Naive B cell (primary cell): ENCODE results near the gene DNAH7. TPM values are rescaled to one million over a fixed set of nuclear protein-coding genes. Genes with fewer than 3 reads are reported as not detected.
A peak's percentile ranks its signal among the peaks of the same experiment; 100 is the strongest.

Experiments used
- ATAC-seq, 2 donors: fragments of 150-1000 bp; cut with Tn5 transposase; 2 replicates each; pipeline ENCODE4 v1.10.0; 2021; ENCODE audit warnings: low read depth in 2 of 2, mild to moderate bottlenecking in 2 of 2, moderate library complexity in 2 of 2
- DNase-seq: peaks from one replicate; pipeline ENCODE4 v3.0.0; 2022
- H3K27ac Mint-ChIP-seq, 6 donors: one replicate each; pipeline ENCODE4 v1.8.0; 2020 to 2022; ENCODE audit warnings: mild to moderate bottlenecking in 6 of 6, mixed read lengths in 6 of 6, moderate library complexity in 5 of 6, inconsistent platforms in 2 of 6
- H3K27me3 Mint-ChIP-seq, 3 donors: one replicate each; pipeline ENCODE4 v1.8.0; 2021 to 2022; ENCODE audit warnings: mixed read lengths in 3 of 3, mild to moderate bottlenecking in 1 of 3
- H3K36me3 Mint-ChIP-seq, 2 donors: one replicate each; pipeline ENCODE4 v1.8.0; 2020 to 2022; ENCODE audit warnings: mixed read lengths in 2 of 2, inconsistent platforms in 1 of 2, mild to moderate bottlenecking in 1 of 2
- H3K4me1 Mint-ChIP-seq, 3 donors: one replicate each; pipeline ENCODE4 v1.8.0; 2020 to 2022; ENCODE audit warnings: mixed read lengths in 3 of 3, inconsistent platforms in 1 of 3, mild to moderate bottlenecking in 1 of 3, moderate library complexity in 1 of 3
- H3K4me3 Mint-ChIP-seq, 8 donors: one replicate each; pipeline ENCODE4 v1.8.0; 2020 to 2022; ENCODE audit warnings: mild to moderate bottlenecking in 8 of 8, mixed read lengths in 8 of 8, moderate library complexity in 8 of 8, inconsistent platforms in 2 of 8
- H3K9me3 Mint-ChIP-seq, 7 donors: one replicate each; pipeline ENCODE4 v1.8.0; 2020 to 2022; ENCODE audit warnings: mixed read lengths in 7 of 7, mild to moderate bottlenecking in 5 of 7, inconsistent platforms in 2 of 7, moderate library complexity in 1 of 7
- polyA plus RNA-seq, 6 donors: library from polyadenylated mRNA; unstranded; fragments of 300-500 nt; fragmentation: Illumina TruSeq; gene quantifications; one replicate each; pipeline ENCODE4 v1.2.3, GENCODE V29; 2021; ENCODE audit warnings: low read depth in 6 of 6

The DNAH7 gene
- polyA plus RNA-seq, 6 donors from 2014 or later: 0.43 to 0.53 TPM; not detected in 4

DNA sequence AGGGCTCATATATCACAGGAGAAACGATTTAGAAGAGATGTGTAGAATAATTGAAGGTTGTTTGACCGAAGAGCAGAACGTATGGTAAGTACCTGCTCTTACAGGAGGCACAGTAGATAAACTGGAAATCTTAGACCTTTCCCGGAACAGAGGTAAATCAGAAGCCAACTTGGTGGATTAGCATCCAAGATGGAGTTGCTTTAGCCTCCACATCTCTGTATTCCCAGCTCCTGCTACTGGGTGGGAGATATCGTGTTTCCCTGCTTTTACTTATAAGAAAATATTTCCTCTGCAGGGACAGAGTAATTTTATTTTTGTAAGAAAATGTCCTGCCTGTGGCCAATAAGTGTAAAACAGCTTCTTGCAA lies 247.1 kb downstream of the DNAH7 start:
- ATAC-seq (no peak), DNase-seq (no peak)
- Mint-ChIP-seq H3K36me3 (no peaks in the 10 kb centered on the region), H3K4me1 (no peaks in the 10 kb centered on the region), H3K4me3 (no peak overlapping the region), H3K27me3 (no peaks in the 10 kb centered on the region), H3K27ac (no peak overlapping the region), H3K9me3 (no peaks in the 10 kb centered on the region)

DNA sequence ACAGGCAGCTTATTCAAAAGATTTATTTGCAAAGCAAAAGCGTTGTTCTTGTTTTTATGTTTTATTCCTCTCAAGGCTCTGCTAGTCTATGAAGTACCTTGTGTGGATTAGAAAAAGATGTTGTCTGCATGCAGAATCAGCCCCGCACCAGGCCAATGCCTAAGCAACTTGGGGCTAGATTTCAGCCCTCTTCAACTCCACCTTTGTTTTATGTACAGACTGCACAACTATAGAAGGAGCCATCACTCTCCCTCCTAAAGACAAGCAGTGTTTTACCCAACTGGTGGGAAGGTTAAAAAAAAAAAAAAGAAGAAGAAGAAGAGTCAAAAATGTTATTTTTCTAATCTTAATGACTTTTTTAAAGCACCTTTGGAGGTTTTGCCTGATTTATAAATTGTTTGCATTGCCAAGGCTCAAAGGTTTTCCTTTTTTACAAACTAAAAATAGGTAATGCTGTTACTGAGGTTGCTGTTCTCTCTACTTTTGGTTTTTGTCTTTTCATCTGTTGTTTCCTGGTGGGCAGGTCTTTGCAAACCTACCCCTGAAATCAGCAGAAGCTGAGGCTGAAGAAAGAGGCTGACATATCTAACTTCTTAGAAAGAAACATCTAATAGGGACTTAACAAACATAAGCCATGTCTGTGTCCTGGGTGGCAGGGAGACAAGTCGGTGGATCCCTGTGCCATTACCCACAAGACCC lies 247.6 kb downstream of the DNAH7 start:
- Mint-ChIP-seq H3K27ac (no peak overlapping the region), H3K9me3 (no peaks in the 10 kb centered on the region), H3K36me3 (no peaks in the 10 kb centered on the region), H3K4me1 (no peaks in the 10 kb centered on the region), H3K27me3 (no peaks in the 10 kb centered on the region), H3K4me3 (no peak overlapping the region)
- DNase-seq (no peak), ATAC-seq (no peak)

DNA sequence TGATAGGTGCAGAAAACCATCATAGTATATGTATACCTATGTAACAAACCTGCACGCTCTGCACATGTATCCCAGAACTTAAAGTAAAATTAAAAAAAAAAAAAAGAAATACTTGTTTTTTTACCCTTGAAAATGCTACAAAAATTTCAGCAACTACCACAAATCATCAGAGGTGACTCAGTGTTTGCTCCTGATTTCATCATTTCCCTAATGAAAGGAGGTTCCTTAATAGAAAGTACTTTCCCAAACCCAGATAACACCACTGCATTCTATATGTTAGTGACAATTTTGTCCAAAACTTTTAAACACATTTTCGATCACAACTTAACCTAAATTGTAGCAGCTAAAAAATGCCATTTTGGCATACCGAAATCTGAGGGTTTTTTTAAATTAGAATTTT lies 248.3 kb downstream of the DNAH7 start:
- H3K27me3 Mint-ChIP-seq: no peaks in the 10 kb centered on the region
- no peak for ATAC-seq
- no peaks in the 10 kb centered on the region for H3K36me3 Mint-ChIP-seq
- DNase-seq: no peak
- no peak overlapping the region for H3K27ac Mint-ChIP-seq
- H3K9me3 Mint-ChIP-seq: no peaks in the 10 kb centered on the region
- H3K4me3 Mint-ChIP-seq: no peak overlapping the region
- H3K4me1 Mint-ChIP-seq: no peaks in the 10 kb centered on the region

DNA sequence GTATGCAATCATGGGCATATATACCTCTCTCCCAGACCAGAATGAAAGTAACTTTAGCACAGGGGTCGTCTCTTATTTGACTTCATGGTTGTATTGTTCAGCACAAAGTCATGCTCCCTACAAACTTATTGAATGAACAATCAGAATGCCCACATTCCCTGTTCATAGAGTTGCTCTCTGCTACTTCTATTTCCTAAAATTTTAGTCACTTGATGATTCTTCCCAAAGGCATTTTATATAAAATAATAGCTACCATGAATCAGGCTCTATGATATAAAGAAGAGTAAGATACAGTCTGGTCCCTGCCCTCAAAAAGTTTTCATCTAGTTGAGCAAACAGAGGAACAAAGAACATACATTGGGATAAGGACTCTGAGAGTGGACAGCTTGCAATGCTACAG lies 249.4 kb downstream of the DNAH7 start:
- no peak for DNase-seq
- Mint-ChIP-seq H3K4me3 (no peak overlapping the region), H3K9me3 (no peaks in the 10 kb centered on the region), H3K27ac (no peak overlapping the region), H3K4me1 (no peaks in the 10 kb centered on the region), H3K36me3 (no peaks in the 10 kb centered on the region), H3K27me3 (no peaks in the 10 kb centered on the region)
- no peak for ATAC-seq

DNA sequence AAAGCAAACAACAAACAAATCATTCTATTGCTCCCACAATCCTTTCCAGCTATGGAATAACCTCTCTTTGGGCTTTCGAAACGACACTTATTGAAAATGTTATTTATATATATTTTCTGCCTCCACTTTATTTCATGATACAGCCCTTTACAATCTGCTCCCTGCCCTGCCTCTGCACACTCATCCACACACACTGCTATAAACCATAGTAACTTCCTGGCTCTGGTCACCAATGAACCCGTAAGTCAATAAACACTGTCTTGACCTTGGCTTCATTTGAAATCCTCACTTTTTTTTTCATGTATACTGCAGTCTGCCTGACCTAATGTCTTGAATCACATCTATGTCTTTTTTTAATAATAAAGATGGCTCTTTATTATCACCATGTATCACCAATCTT lies 250.1 kb downstream of the DNAH7 start:
- no peaks in the 10 kb centered on the region for H3K9me3 Mint-ChIP-seq
- H3K4me1 Mint-ChIP-seq: no peaks in the 10 kb centered on the region
- no peak overlapping the region for H3K4me3 Mint-ChIP-seq
- H3K27ac Mint-ChIP-seq: no peak overlapping the region
- no peak for ATAC-seq
- no peaks in the 10 kb centered on the region for H3K36me3 Mint-ChIP-seq
- no peak for DNase-seq
- H3K27me3 Mint-ChIP-seq: no peaks in the 10 kb centered on the region

DNA sequence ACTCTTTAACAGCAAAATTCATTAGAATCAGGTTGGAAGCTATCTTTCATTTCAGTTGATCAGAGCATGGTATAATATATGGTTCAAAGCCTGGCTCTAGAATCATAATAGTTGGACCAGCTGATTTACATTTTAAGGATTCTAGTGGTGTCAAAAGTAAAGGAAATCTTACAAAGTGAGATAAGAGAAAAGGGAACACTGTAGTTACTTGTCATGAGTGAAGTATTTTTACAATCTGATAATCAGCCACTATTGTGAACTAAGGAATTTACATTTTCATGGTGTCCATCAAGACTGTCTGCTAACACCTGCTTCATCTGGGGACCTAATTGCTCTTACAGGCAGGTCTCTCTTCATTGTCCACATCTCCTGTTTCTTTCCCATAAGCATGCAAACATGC lies 250.5 kb downstream of the DNAH7 start:
- Mint-ChIP-seq H3K4me3 (no peak overlapping the region), H3K27me3 (no peaks in the 10 kb centered on the region), H3K27ac (no peak overlapping the region), H3K36me3 (no peaks in the 10 kb centered on the region), H3K9me3 (no peaks in the 10 kb centered on the region), H3K4me1 (no peaks in the 10 kb centered on the region)
- DNase-seq (no peak), ATAC-seq (no peak)

DNA sequence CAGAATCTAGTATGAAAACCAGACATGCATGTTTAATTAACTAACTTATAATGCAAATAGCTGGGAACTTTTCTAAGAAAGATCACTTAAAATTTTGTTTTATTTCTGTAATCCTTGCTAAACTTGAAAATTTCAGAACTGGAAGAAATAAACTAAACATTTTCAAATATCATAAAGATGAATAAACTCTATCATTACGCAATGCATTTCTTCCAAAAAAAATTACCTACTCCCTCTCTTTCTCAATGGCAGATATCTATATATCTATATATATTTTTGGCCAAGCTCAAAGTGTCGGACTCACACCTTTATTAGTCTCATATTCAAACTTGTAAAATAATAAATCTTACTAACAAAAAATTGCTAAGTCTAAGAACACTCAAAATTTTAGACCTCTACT lies 253.6 kb downstream of the DNAH7 start:
- no peak overlapping the region for H3K4me3 Mint-ChIP-seq
- H3K9me3 Mint-ChIP-seq: no peaks in the 10 kb centered on the region
- no peak for ATAC-seq
- no peaks in the 10 kb centered on the region for H3K27me3 Mint-ChIP-seq
- no peaks in the 10 kb centered on the region for H3K4me1 Mint-ChIP-seq
- no peak overlapping the region for H3K27ac Mint-ChIP-seq
- no peaks in the 10 kb centered on the region for H3K36me3 Mint-ChIP-seq
- DNase-seq: no peak

DNA sequence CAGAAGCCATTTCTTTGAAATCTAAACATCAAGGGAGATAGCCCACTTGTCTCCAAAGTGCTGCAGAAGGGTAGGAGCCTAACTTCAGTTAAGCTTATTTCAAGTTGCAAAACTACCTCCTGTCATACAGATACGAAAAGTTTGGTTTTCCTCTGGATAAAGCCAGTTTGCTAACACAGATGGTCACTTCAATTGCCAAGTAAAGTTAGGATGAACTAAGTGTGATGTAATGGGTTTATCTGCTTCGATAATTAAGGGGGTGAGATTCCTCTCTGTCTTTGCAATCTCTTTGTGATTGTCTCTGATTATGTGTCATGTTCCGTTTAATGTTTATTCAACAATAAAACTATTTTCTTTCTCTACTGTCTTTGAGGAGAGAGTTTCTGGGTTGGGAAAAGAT lies 255.2 kb downstream of the DNAH7 start:
- ATAC-seq (no peak), DNase-seq (no peak)
- Mint-ChIP-seq H3K27me3 (peaks cover 0 to 3% (median 2%) of the 10 kb centered on the region in 3 donors), H3K4me1 (no peaks in the 10 kb centered on the region), H3K9me3 (no peaks in the 10 kb centered on the region), H3K36me3 (no peaks in the 10 kb centered on the region), H3K27ac (no peak overlapping the region), H3K4me3 (no peak overlapping the region)

DNA sequence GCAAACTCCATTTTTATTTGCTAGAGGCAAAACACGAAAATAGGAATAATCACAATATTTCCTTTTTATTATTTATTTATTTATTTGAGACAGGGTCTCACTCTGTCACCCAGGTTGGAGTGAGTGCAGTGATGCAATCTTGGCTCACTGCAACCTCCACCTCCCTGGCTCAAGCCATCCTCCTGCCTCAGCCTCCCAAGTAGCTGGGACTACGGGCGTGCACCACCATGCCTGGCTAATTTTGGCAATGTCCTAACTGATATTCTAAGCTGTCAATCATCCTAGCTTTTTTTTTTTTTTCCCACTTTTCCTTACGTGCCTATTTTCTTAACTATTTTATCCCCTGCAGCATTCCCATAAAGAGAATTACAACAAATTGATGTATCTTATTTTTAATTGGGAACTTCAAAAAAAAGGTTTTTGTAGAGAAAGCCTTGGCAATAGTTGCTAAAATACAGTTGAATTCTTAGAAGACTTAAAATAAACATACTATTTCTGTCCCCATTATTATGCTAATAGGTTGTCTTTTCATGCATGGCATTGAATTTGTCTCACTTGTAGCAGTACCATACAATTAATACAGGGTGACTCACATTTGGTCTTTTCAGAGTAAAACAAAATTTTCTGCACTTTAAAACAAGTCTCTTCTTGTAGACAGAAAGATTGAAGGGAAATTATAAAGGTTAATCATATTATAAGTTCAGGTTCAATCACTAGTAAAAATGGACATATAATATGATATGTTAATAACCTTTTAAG lies 258.1 kb downstream of the DNAH7 start:
- no peak for DNase-seq
- Mint-ChIP-seq H3K4me1 (no peaks in the 10 kb centered on the region), H3K4me3 (no peak overlapping the region), H3K27ac (no peak overlapping the region), H3K27me3 (peaks cover 0 to 8% (median 6%) of the 10 kb centered on the region in 3 donors), H3K9me3 (no peaks in the 10 kb centered on the region), H3K36me3 (no peaks in the 10 kb centered on the region)
- no peak for ATAC-seq

DNA sequence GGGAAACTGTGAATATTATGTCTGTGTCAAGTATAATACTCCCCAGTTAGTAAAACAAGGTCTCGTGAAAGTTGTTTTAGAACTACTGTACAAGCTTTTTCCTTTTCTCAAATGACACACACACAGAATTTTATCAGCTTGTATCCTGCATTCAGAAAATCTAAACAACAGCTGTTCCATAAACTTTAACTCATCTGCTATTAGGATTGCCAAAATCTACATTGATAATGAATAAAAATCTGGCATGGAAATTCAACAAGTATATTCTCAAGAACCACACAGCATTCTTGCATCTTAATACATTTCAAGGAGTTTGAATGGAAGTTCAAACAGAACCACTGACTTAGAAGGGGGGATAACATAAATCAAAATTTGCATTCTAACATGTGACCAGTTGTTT lies 260.4 kb downstream of the DNAH7 start:
- Mint-ChIP-seq H3K4me1 (no peaks in the 10 kb centered on the region), H3K4me3 (no peak overlapping the region), H3K9me3 (no peaks in the 10 kb centered on the region), H3K27me3 (peaks cover 0 to 8% (median 6%) of the 10 kb centered on the region in 3 donors), H3K27ac (no peak overlapping the region), H3K36me3 (no peaks in the 10 kb centered on the region)
- no peak for ATAC-seq
- DNase-seq: no peak

DNA sequence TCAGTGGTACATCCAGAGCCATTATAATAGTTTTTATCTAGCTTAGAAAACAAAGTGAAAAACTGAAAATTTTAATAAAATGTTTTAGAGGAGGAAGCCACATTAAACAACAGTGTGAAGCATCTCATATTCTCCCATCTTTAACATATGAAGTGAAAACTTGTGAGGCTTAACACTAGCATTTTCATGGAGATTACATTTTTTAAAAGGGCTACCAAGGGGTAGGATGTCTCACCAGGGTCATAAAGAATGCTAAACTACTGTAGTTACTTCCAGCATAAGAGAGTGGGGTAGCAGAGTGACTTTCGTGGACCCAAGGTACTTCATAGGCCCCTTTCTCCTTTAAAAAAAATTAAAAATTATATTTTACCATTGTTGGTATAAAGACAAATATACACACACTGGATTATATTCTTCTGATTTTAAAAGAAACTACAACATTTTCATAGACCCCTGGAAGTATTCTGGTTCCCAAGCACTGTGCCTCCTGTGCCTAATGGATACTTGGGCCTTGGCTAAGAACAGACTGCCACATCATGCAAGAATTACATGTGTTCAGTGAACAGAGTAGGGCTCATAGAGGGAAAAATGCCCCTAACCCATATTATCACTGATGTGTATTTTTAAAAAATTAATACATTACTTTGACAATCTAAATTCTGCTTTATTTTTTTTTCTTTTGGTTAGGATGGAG lies 263.2 kb downstream of the DNAH7 start:
- no peaks in the 10 kb centered on the region for H3K36me3 Mint-ChIP-seq
- H3K9me3 Mint-ChIP-seq: peaks cover 0 to 1% (median 0%) of the 10 kb centered on the region in 7 donors
- ATAC-seq: no peak
- H3K27me3 Mint-ChIP-seq: peaks cover 0 to 8% (median 6%) of the 10 kb centered on the region in 3 donors
- no peak overlapping the region for H3K4me3 Mint-ChIP-seq
- no peak overlapping the region for H3K27ac Mint-ChIP-seq
- H3K4me1 Mint-ChIP-seq: no peaks in the 10 kb centered on the region
- DNase-seq: no peak

DNA sequence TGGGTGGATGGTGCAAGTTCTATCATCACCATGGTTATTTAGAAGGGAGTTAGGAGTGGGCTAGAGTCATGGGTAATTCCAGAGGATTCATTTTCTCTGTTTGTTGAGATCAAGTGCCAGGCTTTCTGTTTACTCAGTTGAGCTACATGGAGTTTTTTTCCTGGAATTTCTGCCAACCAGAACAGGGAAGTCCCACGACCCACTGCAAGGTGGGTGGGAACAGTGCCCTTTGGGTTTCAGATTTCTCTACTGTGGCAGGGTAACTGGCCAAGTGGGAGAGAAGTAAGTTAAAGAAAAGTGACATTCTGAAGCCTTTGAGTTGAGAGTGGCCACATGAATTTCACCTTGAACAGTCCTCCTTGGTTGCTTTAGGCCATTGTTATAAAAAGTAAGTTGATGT lies 272.8 kb downstream of the DNAH7 start:
- H3K4me3 Mint-ChIP-seq: no peak overlapping the region
- DNase-seq (no peak), ATAC-seq (no peak)
- H3K4me1 Mint-ChIP-seq: no peaks in the 10 kb centered on the region
- no peaks in the 10 kb centered on the region for H3K36me3 Mint-ChIP-seq
- peaks cover 0 to 6% (median 3%) of the 10 kb centered on the region in 7 donors for H3K9me3 Mint-ChIP-seq
- no peaks in the 10 kb centered on the region for H3K27me3 Mint-ChIP-seq
- H3K27ac Mint-ChIP-seq: peak overlapping the region in 1 of 6 donors; percentile 46

DNA sequence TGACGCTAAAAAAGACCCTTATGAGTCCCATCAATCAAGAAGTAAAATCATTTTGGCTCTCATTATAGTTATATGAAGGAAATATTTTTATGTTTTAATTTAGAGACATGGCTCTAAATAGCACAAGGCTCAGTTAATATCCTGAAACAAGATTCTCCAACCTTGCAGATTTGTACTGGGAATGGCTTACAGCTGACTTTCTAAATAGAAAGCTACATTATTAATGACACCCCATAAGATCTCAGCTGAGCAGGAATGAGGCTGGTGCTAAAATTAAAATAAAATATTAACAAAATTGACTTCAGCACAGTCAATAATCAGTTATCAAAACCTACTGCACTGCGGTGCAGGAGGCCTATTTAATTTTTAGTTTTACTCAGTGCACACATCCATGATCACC lies 274.8 kb downstream of the DNAH7 start:
- H3K4me1 Mint-ChIP-seq: no peaks in the 10 kb centered on the region
- no peak for ATAC-seq
- H3K4me3 Mint-ChIP-seq: no peak overlapping the region
- no peak overlapping the region for H3K27ac Mint-ChIP-seq
- no peaks in the 10 kb centered on the region for H3K27me3 Mint-ChIP-seq
- peaks cover 0 to 22% (median 15%) of the 10 kb centered on the region in 7 donors for H3K9me3 Mint-ChIP-seq
- DNase-seq: no peak
- H3K36me3 Mint-ChIP-seq: no peaks in the 10 kb centered on the region

DNA sequence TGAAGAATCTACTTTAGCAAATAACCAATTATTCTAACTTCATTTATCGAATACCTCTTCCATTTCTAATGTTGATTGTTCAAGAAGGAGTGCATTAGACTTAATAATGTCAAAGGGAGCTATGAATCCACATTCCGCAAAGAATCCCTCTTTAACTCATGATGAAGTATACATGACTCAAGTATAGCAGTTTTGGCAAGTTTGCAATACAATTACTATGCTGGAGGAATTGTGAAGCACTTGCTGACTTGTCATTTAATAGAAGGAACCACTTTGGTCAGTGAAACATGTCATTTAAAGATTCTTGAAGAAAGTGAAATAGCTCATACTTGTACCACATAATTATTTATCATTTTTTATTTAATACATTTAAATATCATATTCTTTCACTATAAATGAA lies 286.5 kb downstream of the DNAH7 start:
- Mint-ChIP-seq H3K36me3 (no peaks in the 10 kb centered on the region), H3K9me3 (no peaks in the 10 kb centered on the region), H3K27me3 (peaks cover 0 to 12% (median under 1%) of the 10 kb centered on the region in 3 donors), H3K27ac (no peak overlapping the region), H3K4me3 (no peak overlapping the region), H3K4me1 (no peaks in the 10 kb centered on the region)
- no peak for ATAC-seq
- no peak for DNase-seq
